Tibial artery (tissue), 4 donors: Measurements from ENCODE around the gene SERAC1.
"Not testable (repeated sequence)": the region's sequence is repeated elsewhere in the genome, so short reads cannot be mapped to it uniquely, and the experiment has no call there.

ENCODE experiments used
- DNase-seq, 2 donors: peaks; one replicate each; pipeline ENCODE4 v3.0.0-alpha.2; 2019
- H3K27ac ChIP-seq, 2 donors: fragments of 200-600 bp; sonication (generic) in 1 of 2; 1 replicate in 1 of 2; 2 replicates in 1 of 2; pipeline ENCODE4 v1.5.1; 2018 to 2019; ENCODE audit warnings: mild to moderate bottlenecking in 1 of 2
- H3K27me3 ChIP-seq, 2 donors: fragments of 200-600 bp; sonication (generic) in 1 of 2; one replicate each; pipeline versions ENCODE4 v1.5.1 to v1.6.0; 2016 to 2019
- H3K36me3 ChIP-seq, 3 donors: fragments of 200-600 bp; sonication (generic) in 2 of 3; one replicate each; pipeline ENCODE4 v1.5.1; 2016 to 2019; ENCODE audit warnings: mild to moderate bottlenecking in 2 of 3
- H3K4me1 ChIP-seq, 4 donors: fragments of 200-600 bp; sonication (generic) in 2 of 4; 1 replicate in 3 of 4; 2 replicates in 1 of 4; pipeline ENCODE4 v1.5.1; 2016 to 2019
- H3K4me3 ChIP-seq, 2 donors: fragments of 200-600 bp; sonication (generic) in 1 of 2; 1 replicate in 1 of 2; 2 replicates in 1 of 2; pipeline ENCODE4 v1.5.1; 2018 to 2019; ENCODE audit warnings: mild to moderate bottlenecking in 2 of 2
- H3K9me3 ChIP-seq, 3 donors: fragments of 200-600 bp; sonication (generic) in 1 of 3; one replicate each; pipeline ENCODE4 v1.5.1; 2016 to 2019
- CTCF ChIP-seq, 2 experiments: fragments of 200-600 bp in 1 of 2; fragments of 450-650 bp in 1 of 2; IDR thresholded peaks; one replicate each; pipeline ENCODE4 v1.5.1; 2017 to 2019; ENCODE audit warnings: antibody characterized with exemption in 2 of 2, mild to moderate bottlenecking in 1 of 2, moderate library complexity in 1 of 2
- intact Hi-C: fragments of 100-400 bp; cut with DNase I; formaldehyde crosslinking; loops from one replicate; pipeline ENCODE4 v1.15.0; 2023; ENCODE audit warnings: low total_unique reads

Gene SERAC1

GRCh38 chr6:158191032-158191431 is 23.0 kb upstream of the SERAC1 start:
- no peaks in the 10 kb centered on the region for H3K9me3 ChIP-seq
- no peak for DNase-seq
- peaks cover 33 to 48% (median 40%) of the 10 kb centered on the region in 3 donors for H3K36me3 ChIP-seq
- no peak overlapping the region for H3K27ac ChIP-seq
- intact Hi-C loops = no loop called here
- no peak for TF ChIP-seq CTCF (IDR thresholded peaks at IDR 0.05)
- H3K4me1 ChIP-seq = no peaks in the 10 kb centered on the region
- H3K4me3 ChIP-seq = no peak overlapping the region
- no peaks in the 10 kb centered on the region for H3K27me3 ChIP-seq

- TF ChIP-seq CTCF (IDR thresholded peaks at IDR 0.05) = no peak
- no peak overlapping the region for H3K27ac ChIP-seq
- H3K4me1 ChIP-seq = peaks cover 0 to 5% (median 1%) of the 10 kb centered on the region in 4 donors
- intact Hi-C loops = no loop called here
- H3K9me3 ChIP-seq = no peaks in the 10 kb centered on the region
- H3K36me3 ChIP-seq = peaks cover 25 to 41% (median 37%) of the 10 kb centered on the region in 3 donors
- no peaks in the 10 kb centered on the region for H3K27me3 ChIP-seq
- DNase-seq = no peak
- H3K4me3 ChIP-seq = no peak overlapping the region
Observed at GRCh38 chr6:158188591-158188990, 20.5 kb upstream of the SERAC1 start.

- intact Hi-C loops = no loop called here
- no peak overlapping the region for H3K4me3 ChIP-seq
Observed at GRCh38 chr6:158185729-158186456, 17.8 kb upstream of the SERAC1 start.

GRCh38 chr6:158184608-158185007 is 16.5 kb upstream of the SERAC1 start:
- intact Hi-C loops = no loop called here
- Histone ChIP-seq H3K9me3 (no peaks in the 10 kb centered on the region), H3K4me1 (peaks cover 0 to 8% (median 1%) of the 10 kb centered on the region in 4 donors), H3K36me3 (peaks cover 6 to 26% (median 20%) of the 10 kb centered on the region in 3 donors), H3K4me3 (no peak overlapping the region), H3K27me3 (no peaks in the 10 kb centered on the region), H3K27ac (no peak overlapping the region)
- TF ChIP-seq CTCF (IDR thresholded peaks at IDR 0.05) = no peak
- no peak for DNase-seq

More at GRCh38 chr6:158185729-158186456, 17.8 kb upstream of the SERAC1 start:
- no peak for TF ChIP-seq CTCF (IDR thresholded peaks at IDR 0.05)
- DNase-seq = no peak
- Histone ChIP-seq H3K9me3 (no peaks in the 10 kb centered on the region), H3K36me3 (peaks cover 6 to 26% (median 20%) of the 10 kb centered on the region in 3 donors), H3K4me1 (peaks cover 0 to 8% (median 1%) of the 10 kb centered on the region in 4 donors), H3K27ac (no peak overlapping the region), H3K27me3 (no peaks in the 10 kb centered on the region)

GRCh38 chr6:158183174-158183972 is 15.3 kb upstream of the SERAC1 start:
- H3K27ac ChIP-seq, H3K4me3 ChIP-seq, H3K27me3 ChIP-seq, H3K4me1 ChIP-seq, DNase-seq, intact Hi-C loops, H3K9me3 ChIP-seq: not testable (repeated sequence)
- peaks cover 6 to 26% (median 19%) of the 10 kb centered on the region in 3 donors for H3K36me3 ChIP-seq

- DNase-seq, H3K4me3 ChIP-seq, H3K27me3 ChIP-seq, H3K36me3 ChIP-seq, intact Hi-C loops, H3K27ac ChIP-seq, H3K9me3 ChIP-seq: not testable (repeated sequence)
- H3K4me1 ChIP-seq = peaks cover 0 to 26% (median 18%) of the 10 kb centered on the region in 4 donors
Observed at GRCh38 chr6:158177712-158178111, 9.7 kb upstream of the SERAC1 start.
